Activated CD4-positive, alpha-beta memory T cell treated with anti-CD3 and anti-CD28 coated beads for 36 hours (primary cell): ENCODE measurements around the gene CHRNA9. TPM values are rescaled to one million over a fixed set of nuclear protein-coding genes. Genes with fewer than 3 reads are reported as not detected.

Experiments used
- CTCF ChIA-PET: fragments of 350-600 bp; sonication (Branson Sonifier 250); formaldehyde crosslinking; loops from one replicate; lab custom pipeline; 2021; ENCODE audit warnings: antibody characterized with exemption, inconsistent platforms; lab: Charles Lee
- POLR2A ChIA-PET: fragments of 350-600 bp; sonication (Branson Sonifier 250); formaldehyde crosslinking; loops from one replicate; lab custom pipeline; 2021; ENCODE audit warnings: antibody characterized with exemption; lab: Charles Lee
- DNase-seq: peaks from one replicate; pipeline ENCODE4 v3.0.0-alpha.2; 2020
- H3K27ac Mint-ChIP-seq: one replicate; pipeline ENCODE4 v1.8.0; 2021; ENCODE audit warnings: mixed read lengths
- H3K27me3 Mint-ChIP-seq: one replicate; pipeline ENCODE4 v1.8.0; 2021; ENCODE audit warnings: mixed read lengths
- H3K36me3 Mint-ChIP-seq: one replicate; pipeline ENCODE4 v1.8.0; 2021; ENCODE audit warnings: mixed read lengths
- H3K4me1 Mint-ChIP-seq: one replicate; pipeline ENCODE4 v1.8.0; 2021; ENCODE audit warnings: low read depth, mixed read lengths
- H3K4me3 Mint-ChIP-seq: one replicate; pipeline ENCODE4 v1.8.0; 2021; ENCODE audit warnings: mild to moderate bottlenecking, mixed read lengths
- H3K9me3 Mint-ChIP-seq: one replicate; pipeline ENCODE4 v1.8.0; 2021; ENCODE audit warnings: mixed read lengths
- intact Hi-C: fragments of 100-400 bp; cut with micrococcal nuclease; formaldehyde crosslinking; loops from one replicate; pipeline ENCODE4 v1.15.1; 2023
- total RNA-seq, 2 experiments: library from RNA; stranded (reverse); gene quantifications; one replicate each; pipeline ENCODE4 v1.2.3, GENCODE V29; 2021

Gene CHRNA9
- total RNA-seq, 2 experiments from 2014 or later, result 0.10 to 0.17 TPM

GRCh38 chr4:40309250-40309774 is 25.8 kb upstream of the CHRNA9 start:
- POLR2A ChIA-PET, result interaction anchor here (0.7 to 6.6 kb wide), 10 partner anchors 8 to 253 kb away, joined by 3 to 57 read pairs (median 4); partner anchors contain the start of gene N4BP2
- H3K4me1 Mint-ChIP-seq, result peaks cover 72% of the 10 kb centered on the region
- peaks cover 6% of the 10 kb centered on the region for H3K36me3 Mint-ChIP-seq
- intact Hi-C loops, result loop anchor here (1.0 to 10.0 kb wide), 8 partner anchors 59 to 845 kb away; partner anchors contain the start of genes N4BP2, PDS5A and UBE2K
- H3K4me3 Mint-ChIP-seq, result peak overlapping the region; percentile 54
- no peaks in the 10 kb centered on the region for H3K27me3 Mint-ChIP-seq
- peaks cover 7% of the 10 kb centered on the region for H3K9me3 Mint-ChIP-seq
- peak overlapping the region; percentile 80 for H3K27ac Mint-ChIP-seq
- CTCF ChIA-PET, result interaction anchor here (0.6 to 7.2 kb wide), 42 partner anchors 7 to 409 kb away, joined by 3 to 106 read pairs (median 5); partner anchors contain the start of genes N4BP2 and RHOH
- DNase-seq, result peak; percentile 94

- peaks cover 2% of the 10 kb centered on the region for H3K36me3 Mint-ChIP-seq
- no peak overlapping the region for H3K4me3 Mint-ChIP-seq
- ChIA-PET POLR2A (interaction anchor here (0.8 to 2.6 kb wide), 3 partner anchors 104 to 254 kb away, joined by 3 to 14 read pairs (median 5); partner anchors contain the start of gene N4BP2), CTCF (interaction anchor here (0.7 to 7.2 kb wide), 26 partner anchors 10 to 408 kb away, joined by 3 to 106 read pairs (median 8); partner anchors contain the start of genes N4BP2 and RHOH)
- intact Hi-C loops, result no loop called here
- H3K27ac Mint-ChIP-seq, result no peak overlapping the region
- H3K4me1 Mint-ChIP-seq, result peaks cover 62% of the 10 kb centered on the region
- no peaks in the 10 kb centered on the region for H3K9me3 Mint-ChIP-seq
- no peak for DNase-seq
- no peaks in the 10 kb centered on the region for H3K27me3 Mint-ChIP-seq
Measured at GRCh38 chr4:40310225-40310624, 24.9 kb upstream of the CHRNA9 start.

- ChIA-PET POLR2A (interaction anchor here (1.4 to 2.6 kb wide), 3 partner anchors 21 to 112 kb away, joined by 4 to 14 read pairs (median 4); no protein-coding TSS in a partner anchor), CTCF (interaction anchor here (0.7 to 7.2 kb wide), 7 partner anchors 12 to 125 kb away, joined by 3 to 70 read pairs (median 5); no protein-coding TSS in a partner anchor)
- no peaks in the 10 kb centered on the region for H3K36me3 Mint-ChIP-seq
- intact Hi-C loops, result no loop called here
- no peaks in the 10 kb centered on the region for H3K27me3 Mint-ChIP-seq
- DNase-seq, result no peak
- no peak overlapping the region for H3K4me3 Mint-ChIP-seq
- peaks cover 58% of the 10 kb centered on the region for H3K4me1 Mint-ChIP-seq
- no peaks in the 10 kb centered on the region for H3K9me3 Mint-ChIP-seq
- H3K27ac Mint-ChIP-seq, result no peak overlapping the region
Measured at GRCh38 chr4:40311811-40312346, 23.3 kb upstream of the CHRNA9 start.

GRCh38 chr4:40314951-40315350 is 20.2 kb upstream of the CHRNA9 start:
- Mint-ChIP-seq H3K4me3 (no peak overlapping the region), H3K27me3 (no peaks in the 10 kb centered on the region), H3K9me3 (no peaks in the 10 kb centered on the region), H3K4me1 (peaks cover 41% of the 10 kb centered on the region), H3K36me3 (no peaks in the 10 kb centered on the region), H3K27ac (no peak overlapping the region)
- ChIA-PET POLR2A (no interaction called here), CTCF (interaction anchor here (0.7 kb wide), 1 partner anchor 384 kb away, joined by 3 read pairs; no protein-coding TSS in a partner anchor)
- intact Hi-C loops, result no loop called here
- DNase-seq, result no peak

GRCh38 chr4:40316333-40316781 is 18.8 kb upstream of the CHRNA9 start:
- no peaks in the 10 kb centered on the region for H3K36me3 Mint-ChIP-seq
- ChIA-PET CTCF (interaction anchor here (0.5 to 2.6 kb wide), 38 partner anchors 9 to 528 kb away, joined by 3 to 56 read pairs (median 6); partner anchors contain the start of genes N4BP2 and RHOH), POLR2A (interaction anchor here (0.5 to 2.1 kb wide), 12 partner anchors 33 to 262 kb away, joined by 3 to 53 read pairs (median 4); partner anchors contain the start of genes N4BP2 and RHOH)
- H3K27me3 Mint-ChIP-seq, result no peaks in the 10 kb centered on the region
- H3K4me3 Mint-ChIP-seq, result peak overlapping the region; percentile 78
- peak; percentile 52 for DNase-seq
- intact Hi-C loops, result loop anchor here (1.0 to 2.0 kb wide), 7 partner anchors 8 to 524 kb away; no protein-coding TSS in a partner anchor
- peak overlapping the region; percentile 94 for H3K27ac Mint-ChIP-seq
- H3K9me3 Mint-ChIP-seq, result no peaks in the 10 kb centered on the region
- H3K4me1 Mint-ChIP-seq, result peaks cover 37% of the 10 kb centered on the region

GRCh38 chr4:40316782-40317635 is 18.1 kb upstream of the CHRNA9 start:
- Mint-ChIP-seq H3K4me3 (peak overlapping the region; percentile 78), H3K9me3 (no peaks in the 10 kb centered on the region), H3K27ac (peak overlapping the region; percentile 94), H3K36me3 (no peaks in the 10 kb centered on the region), H3K27me3 (no peaks in the 10 kb centered on the region), H3K4me1 (peaks cover 36% of the 10 kb centered on the region)
- intact Hi-C loops, result loop anchor here (1.0 to 2.0 kb wide), 7 partner anchors 9 to 524 kb away; no protein-coding TSS in a partner anchor
- peak; percentile 77 for DNase-seq
- CTCF ChIA-PET, result interaction anchor here (0.5 to 2.6 kb wide), 46 partner anchors 9 to 608 kb away, joined by 3 to 56 read pairs (median 4); partner anchors contain the start of genes N4BP2 and RHOH
- POLR2A ChIA-PET, result interaction anchor here (0.5 to 2.1 kb wide), 16 partner anchors 9 to 262 kb away, joined by 3 to 53 read pairs (median 4); partner anchors contain the start of genes N4BP2 and RHOH

- Mint-ChIP-seq H3K9me3 (no peaks in the 10 kb centered on the region), H3K4me3 (peak overlapping the region; percentile 33), H3K36me3 (no peaks in the 10 kb centered on the region), H3K27ac (peak overlapping the region; percentile 35), H3K4me1 (peaks cover 30% of the 10 kb centered on the region), H3K27me3 (no peaks in the 10 kb centered on the region)
- intact Hi-C loops, result loop anchor here (2.0 kb wide), 2 partner anchors 167 to 523 kb away; no protein-coding TSS in a partner anchor
- ChIA-PET CTCF (interaction anchor here (0.6 to 2.6 kb wide), 29 partner anchors 8 to 607 kb away, joined by 3 to 56 read pairs (median 6); partner anchors contain the start of gene N4BP2), POLR2A (interaction anchor here (0.9 to 2.1 kb wide), 6 partner anchors 10 to 262 kb away, joined by 3 to 53 read pairs (median 8); partner anchors contain the start of genes N4BP2 and RHOH)
- DNase-seq, result no peak
Measured at GRCh38 chr4:40317916-40318658, 17.0 kb upstream of the CHRNA9 start.

- H3K4me1 Mint-ChIP-seq, result peaks cover 32% of the 10 kb centered on the region
- no peaks in the 10 kb centered on the region for H3K27me3 Mint-ChIP-seq
Measured at GRCh38 chr4:40321574-40322275, 13.4 kb upstream of the CHRNA9 start.

GRCh38 chr4:40322811-40323210 is 12.3 kb upstream of the CHRNA9 start:
- ChIA-PET POLR2A (no interaction called here), CTCF (no interaction called here)
- Mint-ChIP-seq H3K9me3 (no peaks in the 10 kb centered on the region), H3K4me1 (peaks cover 22% of the 10 kb centered on the region), H3K27me3 (no peaks in the 10 kb centered on the region), H3K4me3 (no peak overlapping the region), H3K36me3 (no peaks in the 10 kb centered on the region), H3K27ac (no peak overlapping the region)
- no peak for DNase-seq
- intact Hi-C loops, result no loop called here

More at GRCh38 chr4:40321574-40322275, 13.4 kb upstream of the CHRNA9 start:
- ChIA-PET CTCF (interaction anchor here (0.7 to 1.3 kb wide), 6 partner anchors 9 to 522 kb away, joined by 3 to 6 read pairs (median 3); no protein-coding TSS in a partner anchor), POLR2A (no interaction called here)
- Mint-ChIP-seq H3K36me3 (no peaks in the 10 kb centered on the region), H3K9me3 (no peaks in the 10 kb centered on the region), H3K27ac (no peak overlapping the region), H3K4me3 (no peak overlapping the region)
- intact Hi-C loops, result no loop called here
- no peak for DNase-seq

GRCh38 chr4:40323866-40324265 is 11.3 kb upstream of the CHRNA9 start:
- peaks cover 20% of the 10 kb centered on the region for H3K4me1 Mint-ChIP-seq
- no peaks in the 10 kb centered on the region for H3K9me3 Mint-ChIP-seq

More at GRCh38 chr4:40323866-40324265, 11.3 kb upstream of the CHRNA9 start:
- ChIA-PET CTCF (interaction anchor here (0.5 to 1.5 kb wide), 4 partner anchors 12 to 275 kb away, joined by 3 to 4 read pairs (median 3); no protein-coding TSS in a partner anchor), POLR2A (no interaction called here)
- Mint-ChIP-seq H3K36me3 (no peaks in the 10 kb centered on the region), H3K27me3 (no peaks in the 10 kb centered on the region), H3K4me3 (no peak overlapping the region), H3K27ac (no peak overlapping the region)
- no peak for DNase-seq
- intact Hi-C loops, result no loop called here
